ENCODE data around the gene PHEX.

PHEX gene

DNA sequence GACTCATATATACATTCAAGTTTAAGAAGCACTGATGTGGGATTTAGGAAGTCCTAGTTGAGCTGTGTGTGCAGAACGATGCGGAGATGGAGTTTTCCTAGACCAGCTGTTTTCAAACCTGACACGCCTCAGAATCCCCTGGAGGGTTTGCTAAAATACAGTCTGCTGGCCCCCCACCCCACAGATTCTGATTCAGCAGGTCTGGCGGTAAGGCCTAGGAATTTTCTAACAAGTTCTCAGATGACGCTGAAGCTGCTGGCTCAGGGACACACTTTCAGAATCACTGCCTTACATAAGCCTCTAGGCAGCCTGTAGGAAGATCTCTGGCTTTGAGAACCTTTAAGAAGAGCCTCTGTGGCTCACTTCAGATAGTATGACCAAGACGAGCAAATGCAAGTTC is 73.1 kb downstream of the PHEX start:
- Histone ChIP-seq H3K9me3 (ENCODE audit: control insufficient read depth, low read length) (peaks cover 3% of the 10 kb centered on the region), H3K36me3 (ENCODE audit: control insufficient read depth, insufficient read depth, low read length, severe bottlenecking) (no peaks in the 10 kb centered on the region), H3K4me3 (ENCODE audit: low read length) (peak overlapping the region; percentile 24), H3K4me1 (ENCODE audit: control insufficient read depth, insufficient read depth, low read length) (no peaks in the 10 kb centered on the region), H3K27me3 (replicated peaks; ENCODE audit: control insufficient read depth, insufficient read depth, low read length) (no peaks in the 10 kb centered on the region), H3K9ac (ENCODE audit: low read length) (no peak overlapping the region)
- no peak for DNase-seq (ENCODE audit: low read depth)

DNA sequence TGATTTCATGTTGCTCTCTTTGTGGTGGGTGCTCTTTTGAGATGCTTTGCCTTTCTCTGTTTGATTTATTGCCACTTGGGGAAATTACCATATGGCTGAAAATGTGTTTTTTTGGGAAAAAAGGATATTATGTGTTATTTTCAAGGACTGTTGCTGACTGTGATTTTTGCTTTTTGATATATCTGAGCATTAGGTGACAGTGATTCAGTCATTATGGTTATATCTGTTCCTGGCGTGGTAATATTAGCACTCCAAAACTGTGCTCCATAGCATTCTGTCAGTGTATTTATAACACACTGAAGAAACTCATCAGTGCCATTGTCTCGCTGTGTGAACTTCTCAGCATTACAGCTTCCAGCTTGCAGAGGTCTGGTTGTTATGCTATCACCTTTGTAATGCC is 73.8 kb downstream of the PHEX start:
- no peak overlapping the region for H3K4me3 ChIP-seq (ENCODE audit: low read length)
- H3K27me3 ChIP-seq (replicated peaks; ENCODE audit: control insufficient read depth, insufficient read depth, low read length): no peaks in the 10 kb centered on the region
- H3K9ac ChIP-seq (ENCODE audit: low read length): no peak overlapping the region
- H3K36me3 ChIP-seq (ENCODE audit: control insufficient read depth, insufficient read depth, low read length, severe bottlenecking): no peaks in the 10 kb centered on the region
- no peaks in the 10 kb centered on the region for H3K4me1 ChIP-seq (ENCODE audit: control insufficient read depth, insufficient read depth, low read length)
- peaks cover 3% of the 10 kb centered on the region for H3K9me3 ChIP-seq (ENCODE audit: control insufficient read depth, low read length)
- no peak for DNase-seq (ENCODE audit: low read depth)

DNA sequence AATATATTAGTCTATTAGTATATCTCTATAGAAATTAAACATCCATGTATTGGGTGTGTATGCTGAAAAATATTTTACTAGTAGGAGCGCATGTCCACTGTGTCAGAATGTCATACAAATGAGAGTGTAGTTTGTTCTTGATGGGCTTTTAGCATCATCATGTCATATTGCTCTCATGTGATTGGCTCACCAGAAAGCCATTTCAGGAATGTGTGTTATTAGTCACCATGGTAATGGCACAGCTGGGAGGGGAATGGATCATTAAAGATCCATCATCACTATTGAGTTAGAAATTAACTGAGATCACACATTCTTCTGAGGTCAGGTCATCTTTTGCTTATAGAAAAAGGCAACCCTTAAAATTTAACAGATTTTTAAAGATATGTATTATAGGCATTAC is 77.3 kb downstream of the PHEX start:
- H3K36me3 ChIP-seq (ENCODE audit: control insufficient read depth, insufficient read depth, low read length, severe bottlenecking): no peaks in the 10 kb centered on the region
- no peaks in the 10 kb centered on the region for H3K4me1 ChIP-seq (ENCODE audit: control insufficient read depth, insufficient read depth, low read length)
- no peaks in the 10 kb centered on the region for H3K27me3 ChIP-seq (replicated peaks; ENCODE audit: control insufficient read depth, insufficient read depth, low read length)
- no peak overlapping the region for H3K9ac ChIP-seq (ENCODE audit: low read length)
- no peaks in the 10 kb centered on the region for H3K9me3 ChIP-seq (ENCODE audit: control insufficient read depth, low read length)
- H3K4me3 ChIP-seq (ENCODE audit: low read length): no peak overlapping the region
- no peak for DNase-seq (ENCODE audit: low read depth)

DNA sequence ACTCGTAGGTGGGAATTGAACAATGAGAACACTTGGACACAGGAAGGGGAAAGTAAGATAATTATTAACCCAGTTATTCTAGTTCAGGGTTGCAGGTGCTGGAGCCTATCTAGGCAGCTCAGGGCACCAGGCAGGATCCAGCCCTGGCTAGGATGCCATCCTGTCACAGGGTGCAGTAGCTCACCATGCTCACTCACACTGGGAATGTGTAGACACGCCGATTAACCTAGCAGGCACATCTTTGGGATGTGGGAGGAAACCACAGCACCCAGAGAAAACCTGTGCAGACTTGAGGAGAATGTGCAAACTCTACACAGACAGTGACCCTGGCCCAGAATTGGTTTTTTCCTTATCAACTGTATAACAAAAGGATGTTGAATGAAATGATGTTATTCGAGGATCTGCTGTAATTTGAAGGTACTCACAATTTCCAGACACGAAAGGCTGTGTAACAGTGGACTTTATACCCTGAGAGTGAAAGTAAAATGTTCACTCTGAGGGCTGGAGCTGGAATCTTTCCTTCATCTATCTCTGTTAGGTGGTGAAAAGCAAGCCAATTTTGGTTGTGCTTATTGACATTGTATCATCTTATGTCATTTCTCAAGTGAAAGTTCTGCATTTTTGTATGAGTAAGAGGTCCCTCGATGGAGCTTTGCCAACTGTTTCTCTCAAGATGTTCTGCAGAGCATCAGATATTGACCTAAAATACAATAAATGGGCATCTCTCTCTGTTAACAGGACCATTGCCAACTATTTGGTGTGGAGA is 78.8 kb downstream of the PHEX start:
- no peak for DNase-seq (ENCODE audit: low read depth)
- Histone ChIP-seq H3K4me1 (ENCODE audit: control insufficient read depth, insufficient read depth, low read length) (no peaks in the 10 kb centered on the region), H3K4me3 (ENCODE audit: low read length) (no peak overlapping the region), H3K36me3 (ENCODE audit: control insufficient read depth, insufficient read depth, low read length, severe bottlenecking) (no peaks in the 10 kb centered on the region), H3K9ac (ENCODE audit: low read length) (no peak overlapping the region), H3K27me3 (replicated peaks; ENCODE audit: control insufficient read depth, insufficient read depth, low read length) (no peaks in the 10 kb centered on the region), H3K9me3 (ENCODE audit: control insufficient read depth, low read length) (no peaks in the 10 kb centered on the region)

DNA sequence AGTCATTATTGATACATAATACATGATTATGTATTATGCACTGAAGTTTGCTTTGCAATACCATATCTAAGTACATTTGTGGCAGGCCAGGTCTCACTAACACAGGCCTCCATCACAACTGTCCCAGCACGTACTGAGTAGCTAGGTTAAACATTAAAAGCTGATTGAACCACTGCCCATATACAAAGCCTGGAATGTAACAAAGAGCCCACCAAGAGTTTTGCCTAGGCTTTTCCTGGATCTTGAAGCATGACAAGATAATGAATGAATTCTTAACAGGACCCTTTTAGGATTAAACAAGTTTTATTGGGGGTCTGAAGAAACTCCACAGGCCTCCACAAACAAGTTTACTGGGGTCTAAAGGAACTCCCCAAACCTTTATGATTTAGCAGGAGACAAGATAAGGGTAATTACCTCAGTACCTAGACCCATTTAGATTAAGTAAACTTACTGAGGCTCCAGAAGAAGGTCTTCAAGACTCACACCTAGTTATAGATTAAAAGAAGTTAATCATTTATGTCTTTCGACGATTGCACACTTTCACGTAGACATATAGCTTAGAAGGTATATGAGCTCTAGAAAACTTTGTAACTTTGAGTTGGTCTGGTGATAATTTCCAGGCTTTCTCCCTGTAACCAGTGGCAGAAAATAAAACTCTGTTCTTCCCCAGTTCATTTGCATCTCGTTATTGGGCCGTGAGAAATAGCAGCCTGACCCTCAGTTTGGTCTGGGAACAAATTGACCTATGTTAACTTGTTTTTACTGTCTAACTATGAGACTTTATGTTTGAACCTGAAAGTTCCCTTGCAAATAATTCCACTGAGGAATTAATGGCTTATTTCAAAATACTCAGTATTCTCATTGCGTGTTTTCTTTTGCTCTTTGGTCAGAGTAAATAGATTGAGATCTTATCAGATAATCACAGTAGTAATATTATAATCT is 84.8 kb downstream of the PHEX start:
- Histone ChIP-seq H3K36me3 (ENCODE audit: control insufficient read depth, insufficient read depth, low read length, severe bottlenecking) (no peaks in the 10 kb centered on the region), H3K4me3 (ENCODE audit: low read length) (no peak overlapping the region), H3K9ac (ENCODE audit: low read length) (no peak overlapping the region), H3K9me3 (ENCODE audit: control insufficient read depth, low read length) (no peaks in the 10 kb centered on the region), H3K27me3 (replicated peaks; ENCODE audit: control insufficient read depth, insufficient read depth, low read length) (no peaks in the 10 kb centered on the region), H3K4me1 (ENCODE audit: control insufficient read depth, insufficient read depth, low read length) (no peaks in the 10 kb centered on the region)
- DNase-seq (ENCODE audit: low read depth): no peak

DNA sequence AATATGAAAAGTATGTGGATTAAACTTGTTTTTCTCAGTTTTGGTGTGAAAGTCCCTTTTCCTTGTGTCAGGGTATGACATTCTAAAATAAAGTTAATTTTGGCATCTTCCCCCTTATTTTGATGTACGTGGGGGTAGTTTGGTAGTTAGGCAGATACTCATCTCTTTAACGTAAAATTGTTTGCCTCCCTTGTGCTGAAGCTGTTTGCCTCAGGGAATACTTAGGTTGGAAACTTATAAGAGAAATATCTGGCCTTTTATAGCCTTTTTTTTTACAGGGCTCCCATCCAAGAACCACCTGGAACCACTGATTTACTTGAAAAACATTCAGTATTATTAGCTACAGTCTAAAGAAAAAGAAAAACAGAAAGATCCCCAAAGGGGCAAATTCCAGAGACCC is 85.5 kb downstream of the PHEX start:
- Histone ChIP-seq H3K9me3 (ENCODE audit: control insufficient read depth, low read length) (no peaks in the 10 kb centered on the region), H3K4me3 (ENCODE audit: low read length) (no peak overlapping the region), H3K27me3 (replicated peaks; ENCODE audit: control insufficient read depth, insufficient read depth, low read length) (no peaks in the 10 kb centered on the region), H3K36me3 (ENCODE audit: control insufficient read depth, insufficient read depth, low read length, severe bottlenecking) (no peaks in the 10 kb centered on the region), H3K4me1 (ENCODE audit: control insufficient read depth, insufficient read depth, low read length) (peaks cover 2% of the 10 kb centered on the region), H3K9ac (ENCODE audit: low read length) (no peak overlapping the region)
- no peak for DNase-seq (ENCODE audit: low read depth)

DNA sequence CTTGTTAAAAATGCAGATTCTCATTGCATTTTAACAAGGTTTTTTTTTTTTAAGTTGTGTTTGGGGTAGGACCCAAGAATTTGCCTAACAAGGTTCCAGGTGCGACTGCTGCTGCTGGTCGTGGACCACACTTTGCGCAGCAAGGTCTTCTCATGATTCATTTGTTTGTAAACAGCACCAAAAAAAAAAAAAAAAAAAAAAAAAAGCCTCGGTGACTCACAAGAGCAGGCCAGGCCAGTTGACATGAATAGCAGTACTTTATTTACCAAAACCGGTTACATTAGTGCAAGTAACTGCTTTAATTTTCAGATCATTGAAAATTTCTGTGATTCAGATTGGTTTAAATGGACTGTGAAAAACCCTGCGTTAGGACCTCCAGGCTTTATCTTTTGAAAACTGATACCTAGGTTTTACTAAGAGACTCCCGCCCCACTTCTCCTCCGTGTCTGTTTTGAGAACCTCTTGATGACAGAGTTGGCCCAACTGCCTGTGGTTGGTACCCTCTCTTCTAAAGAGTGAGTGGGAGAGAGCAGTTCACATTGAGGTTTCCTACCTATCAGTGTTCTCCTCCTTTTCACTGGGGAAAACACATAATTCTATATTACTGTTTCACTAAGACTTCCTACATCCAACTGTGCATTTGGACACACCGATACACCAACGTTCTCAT is 86.2 kb downstream of the PHEX start:
- DNase-seq (ENCODE audit: low read depth): no peak
- Histone ChIP-seq H3K36me3 (ENCODE audit: control insufficient read depth, insufficient read depth, low read length, severe bottlenecking) (no peaks in the 10 kb centered on the region), H3K4me1 (ENCODE audit: control insufficient read depth, insufficient read depth, low read length) (peaks cover 8% of the 10 kb centered on the region), H3K27me3 (replicated peaks; ENCODE audit: control insufficient read depth, insufficient read depth, low read length) (no peaks in the 10 kb centered on the region), H3K9me3 (ENCODE audit: control insufficient read depth, low read length) (no peaks in the 10 kb centered on the region), H3K4me3 (ENCODE audit: low read length) (no peak overlapping the region), H3K9ac (ENCODE audit: low read length) (no peak overlapping the region)

DNA sequence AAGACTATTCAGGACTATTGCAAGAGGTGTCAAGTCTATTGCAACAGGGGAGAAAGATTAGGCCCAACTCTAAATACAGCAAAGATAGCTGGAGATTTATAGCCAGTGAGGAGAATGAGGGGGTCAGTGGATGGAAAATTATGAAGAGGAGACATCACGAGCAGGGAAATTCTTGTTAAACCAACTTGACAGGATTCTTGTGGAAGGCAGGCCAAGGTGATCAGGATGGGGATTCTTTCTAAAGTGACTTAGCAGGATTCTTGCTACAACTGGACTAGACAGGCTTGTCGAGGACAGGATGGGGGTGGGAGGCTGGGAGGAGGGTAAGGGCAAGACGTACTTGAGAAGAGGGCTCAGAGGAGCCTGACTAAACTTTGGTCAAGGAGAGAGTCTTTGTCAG is 89.0 kb downstream of the PHEX start:
- DNase-seq (ENCODE audit: low read depth): no peak
- Histone ChIP-seq H3K9me3 (ENCODE audit: control insufficient read depth, low read length) (no peaks in the 10 kb centered on the region), H3K9ac (ENCODE audit: low read length) (no peak overlapping the region)

DNA sequence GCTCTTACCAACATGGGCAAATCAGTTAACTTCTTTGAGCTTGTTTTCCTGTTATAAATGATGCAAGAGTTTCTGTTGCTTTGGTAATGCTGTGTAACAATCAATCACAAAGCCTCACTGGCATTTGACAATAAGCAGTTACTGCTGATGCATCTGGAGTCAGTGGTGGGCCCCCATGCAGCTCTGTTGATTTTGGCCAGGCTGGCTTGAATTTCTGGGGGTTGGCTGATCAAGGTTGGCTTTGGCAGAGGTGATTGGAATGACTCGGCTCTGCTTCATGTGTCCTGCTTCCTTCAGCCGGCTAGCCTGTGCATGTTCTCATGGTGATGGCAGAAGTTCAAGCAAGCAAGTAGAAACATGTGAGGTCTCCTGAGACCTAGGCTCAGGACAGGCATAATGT is 90.4 kb downstream of the PHEX start:
- no peaks in the 10 kb centered on the region for H3K9me3 ChIP-seq (ENCODE audit: control insufficient read depth, low read length)
- no peak overlapping the region for H3K4me3 ChIP-seq (ENCODE audit: low read length)
- no peaks in the 10 kb centered on the region for H3K27me3 ChIP-seq (replicated peaks; ENCODE audit: control insufficient read depth, insufficient read depth, low read length)
- H3K36me3 ChIP-seq (ENCODE audit: control insufficient read depth, insufficient read depth, low read length, severe bottlenecking): no peaks in the 10 kb centered on the region
- no peak overlapping the region for H3K9ac ChIP-seq (ENCODE audit: low read length)
- peak; percentile 55 for DNase-seq (ENCODE audit: low read depth)
- H3K4me1 ChIP-seq (ENCODE audit: control insufficient read depth, insufficient read depth, low read length): peaks cover 15% of the 10 kb centered on the region

More for the DNA sequence above, 89.0 kb downstream of the PHEX start:
- H3K4me1 ChIP-seq (ENCODE audit: control insufficient read depth, insufficient read depth, low read length): peaks cover 15% of the 10 kb centered on the region
- no peaks in the 10 kb centered on the region for H3K36me3 ChIP-seq (ENCODE audit: control insufficient read depth, insufficient read depth, low read length, severe bottlenecking)
- H3K4me3 ChIP-seq (ENCODE audit: low read length): no peak overlapping the region
- H3K27me3 ChIP-seq (replicated peaks; ENCODE audit: control insufficient read depth, insufficient read depth, low read length): no peaks in the 10 kb centered on the region

DNA sequence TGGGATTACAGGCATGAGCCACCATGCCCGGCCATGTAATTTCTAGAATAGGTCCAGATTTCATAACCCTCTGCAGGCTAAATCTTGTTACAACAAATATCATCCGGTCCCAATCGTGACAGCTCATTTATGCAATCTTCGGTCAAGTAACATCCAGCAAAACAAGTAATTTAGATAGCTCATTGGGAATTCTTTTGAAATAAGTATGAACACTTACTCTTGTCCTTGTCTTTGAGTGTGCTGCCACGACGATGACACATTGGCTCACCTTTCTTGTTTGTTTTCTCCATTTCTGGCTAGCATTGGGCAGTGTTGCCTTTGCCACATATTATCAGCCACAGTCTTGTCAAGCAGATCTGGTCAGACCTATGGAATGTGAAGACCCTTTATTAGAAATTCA is 92.0 kb downstream of the PHEX start:
- Histone ChIP-seq H3K4me1 (ENCODE audit: control insufficient read depth, insufficient read depth, low read length) (peaks cover 15% of the 10 kb centered on the region), H3K9me3 (ENCODE audit: control insufficient read depth, low read length) (no peaks in the 10 kb centered on the region), H3K36me3 (ENCODE audit: control insufficient read depth, insufficient read depth, low read length, severe bottlenecking) (no peaks in the 10 kb centered on the region), H3K27me3 (replicated peaks; ENCODE audit: control insufficient read depth, insufficient read depth, low read length) (no peaks in the 10 kb centered on the region), H3K9ac (ENCODE audit: low read length) (no peak overlapping the region), H3K4me3 (ENCODE audit: low read length) (no peak overlapping the region)
- DNase-seq (ENCODE audit: low read depth): no peak

DNA sequence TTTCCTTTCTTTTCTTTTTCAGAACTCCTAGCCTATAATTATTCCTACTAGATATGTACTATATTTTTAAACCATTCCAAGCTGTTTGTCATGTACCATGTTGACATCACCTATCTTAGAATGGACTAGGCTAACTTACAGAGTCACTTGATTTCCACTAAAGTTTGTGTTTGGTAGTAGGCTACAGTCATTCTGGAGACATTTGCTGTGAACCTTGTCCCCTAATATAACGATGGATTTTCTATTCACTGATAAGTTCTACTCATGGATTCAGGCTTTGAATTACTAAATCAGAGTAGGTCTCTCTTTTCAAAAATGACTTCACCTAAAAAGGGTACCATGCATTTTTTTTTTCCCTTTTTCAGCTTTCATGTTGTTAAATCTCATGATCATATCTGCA is 93.4 kb downstream of the PHEX start:
- H3K9me3 ChIP-seq (ENCODE audit: control insufficient read depth, low read length): no peaks in the 10 kb centered on the region
- no peak overlapping the region for H3K4me3 ChIP-seq (ENCODE audit: low read length)
- peaks cover 15% of the 10 kb centered on the region for H3K4me1 ChIP-seq (ENCODE audit: control insufficient read depth, insufficient read depth, low read length)
- DNase-seq (ENCODE audit: low read depth): no peak
- peaks cover 10% of the 10 kb centered on the region for H3K27me3 ChIP-seq (replicated peaks; ENCODE audit: control insufficient read depth, insufficient read depth, low read length)
- H3K9ac ChIP-seq (ENCODE audit: low read length): no peak overlapping the region
- H3K36me3 ChIP-seq (ENCODE audit: control insufficient read depth, insufficient read depth, low read length, severe bottlenecking): no peaks in the 10 kb centered on the region

All from adipocyte (in vitro differentiated cells).